ENCODE measurements around the gene CSAD.

- no peak for TF ChIP-seq CTCF (conservative IDR thresholded peaks at IDR 0.05; ENCODE audit: low read length)
- TF ChIP-seq EZH2phosphoT487 (IDR thresholded peaks at IDR 0.05; ENCODE audit: borderline replicate concordance, low read depth, low read length): no peak
Measured at GRCh38 chr12:53160673-53161072, 20.1 kb downstream of the CSAD start.

Measured in OCI-LY7 (cell line).